HL-60 (cell line): ENCODE measurements around the gene PCSK5.

Experiments
- DNase-seq, 2 experiments: peaks; one replicate each; pipeline ENCODE4 v3.0.0-alpha.2; 2010 to 2020; ENCODE audit warnings: low read depth in 1 of 2, low spot score in 1 of 2
- H3K27ac ChIP-seq: fragments of 250-450 bp; sonication (Bioruptor Pico); replicated peaks from 2 replicates; pipeline ENCODE4 v1.5.1; 2020; ENCODE audit warnings: mild to moderate bottlenecking, moderate library complexity
- H3K27me3 ChIP-seq: fragments of 250-450 bp; sonication (Bioruptor Pico); 2 replicates; pipeline ENCODE4 v1.5.1; 2021; ENCODE audit warnings: mild to moderate bottlenecking, moderate library complexity; ENCODE audit not compliant: insufficient read depth, poor library complexity, severe bottlenecking
- H3K4me3 ChIP-seq: replicated peaks from 2 replicates; pipeline ENCODE4 v1.5.1; 2011; ENCODE audit warnings: mild to moderate bottlenecking, control low read depth, low read length; ENCODE audit not compliant: insufficient read depth
- CTCF ChIP-seq: IDR thresholded peaks from one replicate; pipeline ENCODE4 v1.5.1; 2011; ENCODE audit warnings: low read length, control low read depth, inconsistent platforms; ENCODE audit not compliant: insufficient read depth
- GABPA ChIP-seq: IDR thresholded peaks from 2 replicates; pipeline ENCODE4 v1.6.1; 2012; ENCODE audit warnings: low read depth
- POLR2AphosphoS5 ChIP-seq: IDR thresholded peaks from 2 replicates; pipeline ENCODE4 v1.6.1; 2012; ENCODE audit warnings: low read depth
- SPI1 ChIP-seq: IDR thresholded peaks from 2 replicates; pipeline ENCODE4 v1.6.1; 2012; ENCODE audit warnings: low read depth, mild to moderate bottlenecking, borderline replicate concordance
- TF ChIP-seq, protein P1 (sequence below): IDR thresholded peaks from 2 replicates; pipeline ENCODE4 v1.6.1; 2012; ENCODE audit warnings: low read depth; ENCODE audit not compliant: insufficient replicate concordance

PCSK5 gene

GRCh38 chr9:76001459-76001858, 111.0 kb downstream of the PCSK5 start:
- no peak for TF ChIP-seq CTCF
- no peak for TF ChIP-seq SPI1
- TF ChIP-seq POLR2AphosphoS5 = no peak
- TF ChIP-seq, protein P1, sequence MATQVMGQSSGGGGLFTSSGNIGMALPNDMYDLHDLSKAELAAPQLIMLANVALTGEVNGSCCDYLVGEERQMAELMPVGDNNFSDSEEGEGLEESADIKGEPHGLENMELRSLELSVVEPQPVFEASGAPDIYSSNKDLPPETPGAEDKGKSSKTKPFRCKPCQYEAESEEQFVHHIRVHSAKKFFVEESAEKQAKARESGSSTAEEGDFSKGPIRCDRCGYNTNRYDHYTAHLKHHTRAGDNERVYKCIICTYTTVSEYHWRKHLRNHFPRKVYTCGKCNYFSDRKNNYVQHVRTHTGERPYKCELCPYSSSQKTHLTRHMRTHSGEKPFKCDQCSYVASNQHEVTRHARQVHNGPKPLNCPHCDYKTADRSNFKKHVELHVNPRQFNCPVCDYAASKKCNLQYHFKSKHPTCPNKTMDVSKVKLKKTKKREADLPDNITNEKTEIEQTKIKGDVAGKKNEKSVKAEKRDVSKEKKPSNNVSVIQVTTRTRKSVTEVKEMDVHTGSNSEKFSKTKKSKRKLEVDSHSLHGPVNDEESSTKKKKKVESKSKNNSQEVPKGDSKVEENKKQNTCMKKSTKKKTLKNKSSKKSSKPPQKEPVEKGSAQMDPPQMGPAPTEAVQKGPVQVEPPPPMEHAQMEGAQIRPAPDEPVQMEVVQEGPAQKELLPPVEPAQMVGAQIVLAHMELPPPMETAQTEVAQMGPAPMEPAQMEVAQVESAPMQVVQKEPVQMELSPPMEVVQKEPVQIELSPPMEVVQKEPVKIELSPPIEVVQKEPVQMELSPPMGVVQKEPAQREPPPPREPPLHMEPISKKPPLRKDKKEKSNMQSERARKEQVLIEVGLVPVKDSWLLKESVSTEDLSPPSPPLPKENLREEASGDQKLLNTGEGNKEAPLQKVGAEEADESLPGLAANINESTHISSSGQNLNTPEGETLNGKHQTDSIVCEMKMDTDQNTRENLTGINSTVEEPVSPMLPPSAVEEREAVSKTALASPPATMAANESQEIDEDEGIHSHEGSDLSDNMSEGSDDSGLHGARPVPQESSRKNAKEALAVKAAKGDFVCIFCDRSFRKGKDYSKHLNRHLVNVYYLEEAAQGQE = no peak
- no peak for TF ChIP-seq GABPA
- H3K4me3 ChIP-seq = no peak overlapping the region
- DNase-seq = no peak

GRCh38 chr9:76003041-76003440, 112.6 kb downstream of the PCSK5 start:
- Histone ChIP-seq H3K27me3 (no peaks in the 10 kb centered on the region), H3K27ac (no peak overlapping the region), H3K4me3 (no peak overlapping the region)
- DNase-seq = no peak
- TF ChIP-seq POLR2AphosphoS5 (no peak), SPI1 (no peak), GABPA (no peak), CTCF (no peak)
- TF ChIP-seq, protein P1 = no peak

More at GRCh38 chr9:76001459-76001858, 111.0 kb downstream of the PCSK5 start:
- no peak overlapping the region for H3K27ac ChIP-seq
- no peaks in the 10 kb centered on the region for H3K27me3 ChIP-seq

- Histone ChIP-seq H3K27ac (no peak overlapping the region), H3K4me3 (no peak overlapping the region), H3K27me3 (no peaks in the 10 kb centered on the region)
- no peak for DNase-seq
- TF ChIP-seq, protein P1 = no peak
- TF ChIP-seq POLR2AphosphoS5 = no peak
- no peak for TF ChIP-seq GABPA
- TF ChIP-seq CTCF = no peak
- TF ChIP-seq SPI1 = no peak
Observed at GRCh38 chr9:76004526-76004925, 114.1 kb downstream of the PCSK5 start.
